H1 (cell line): ENCODE measurements around the gene SSNA1. TPM values are rescaled to one million over a fixed set of nuclear protein-coding genes. Genes with fewer than 3 reads are reported as not detected.

Source experiments
- CTCF ChIA-PET: fragments of 300-600 bp; sonication (Branson Sonifier 250); formaldehyde crosslinking; loops from one replicate; lab custom pipeline; 2021; ENCODE audit not compliant: partially characterized antibody; lab: Charles Lee
- POLR2A ChIA-PET: fragments of 300-600 bp; sonication (Branson Sonifier 250); formaldehyde crosslinking; loops from one replicate; lab custom pipeline; 2021; ENCODE audit warnings: inconsistent platforms; ENCODE audit not compliant: partially characterized antibody; lab: Charles Lee
- DNase-seq, 2 experiments: peaks; one replicate each; pipeline versions ENCODE4 v3.0.0 to v3.0.0-alpha.2; 2010 to 2022; ENCODE audit warnings: low spot score in 2 of 2, low read depth in 1 of 2, mixed read lengths in 1 of 2
- FAIRE-seq: peaks from 2 replicates; lab custom pipeline; 2011; peaks lifted over from hg19 to GRCh38; lab: Jason Lieb, UNC
- H2AFZ ChIP-seq: 2 replicates; pipeline ENCODE4 v1.8.1; 2012; ENCODE audit warnings: low read length, inconsistent platforms
- H2AK5ac ChIP-seq: 2 replicates; pipeline ENCODE4 v1.6.1; 2013; ENCODE audit warnings: low read depth, low read length
- H2BK120ac ChIP-seq: replicated peaks from 2 replicates; pipeline ENCODE3; 2013; ENCODE audit warnings: low read depth, low read length, inconsistent platforms
- H2BK12ac ChIP-seq: 2 replicates; pipeline ENCODE4 v1.6.1; 2013; ENCODE audit warnings: low read depth, low read length
- H2BK15ac ChIP-seq: 2 replicates; pipeline ENCODE4 v1.6.1; 2013; ENCODE audit warnings: low read length
- H2BK20ac ChIP-seq: 2 replicates; pipeline ENCODE4 v1.6.1; 2013; ENCODE audit warnings: low read length
- H2BK5ac ChIP-seq: 2 replicates; pipeline ENCODE4 v1.6.1; 2013; ENCODE audit warnings: low read depth, low read length
- H3K14ac ChIP-seq: 2 replicates; pipeline ENCODE4 v1.6.1; 2013; ENCODE audit warnings: inconsistent platforms; ENCODE audit not compliant: insufficient read length
- H3K18ac ChIP-seq: 2 replicates; pipeline ENCODE4 v1.6.1; 2013; ENCODE audit warnings: low read length; ENCODE audit errors: extremely low read depth
- H3K23ac ChIP-seq: 2 replicates; pipeline ENCODE4 v1.6.1; 2013; ENCODE audit warnings: inconsistent platforms; ENCODE audit not compliant: insufficient read length
- H3K23me2 ChIP-seq: 2 replicates; pipeline ENCODE4 v1.6.1; 2013; ENCODE audit warnings: low read depth, low read length
- H3K27ac ChIP-seq: 2 replicates; pipeline ENCODE4 v1.6.1; 2011; ENCODE audit warnings: low read depth, low read length, inconsistent platforms
- H3K27me3 ChIP-seq, 4 experiments: replicated peaks in 1 of 4; 1 replicate in 1 of 4; 2 replicates in 3 of 4; pipeline versions ENCODE4 v1.6.1 to v1.8.1; 2011 to 2013; ENCODE audit warnings: low read length in 3 of 4, mild to moderate bottlenecking in 3 of 4, inconsistent platforms in 2 of 4, mixed read lengths in 2 of 4, moderate library complexity in 1 of 4; ENCODE audit not compliant: control insufficient read depth in 3 of 4, insufficient read depth in 3 of 4; ENCODE audit errors: extremely low read depth in 1 of 4
- H3K36me3 ChIP-seq, 4 experiments: 2 replicates each; pipeline versions ENCODE4 v1.6.1 to v1.8.1; 2011 to 2013; ENCODE audit warnings: mild to moderate bottlenecking in 4 of 4, low read length in 3 of 4, moderate library complexity in 2 of 4, control low read depth in 1 of 4, inconsistent platforms in 1 of 4; ENCODE audit not compliant: insufficient read depth in 4 of 4, control insufficient read depth in 2 of 4
- H3K4ac ChIP-seq: replicated peaks from 2 replicates; pipeline ENCODE3; 2013; ENCODE audit warnings: low read length, low read depth, mixed read lengths, inconsistent platforms; ENCODE audit not compliant: insufficient read length
- H3K4me1 ChIP-seq, 4 experiments: replicated peaks in 1 of 4; 1 replicate in 1 of 4; 2 replicates in 3 of 4; pipeline versions ENCODE4 v1.6.1 to v1.8.1; 2011 to 2013; ENCODE audit warnings: low read length in 3 of 4, inconsistent platforms in 2 of 4, mixed read lengths in 1 of 4; ENCODE audit not compliant: insufficient read depth in 4 of 4, control insufficient read depth in 3 of 4
- H3K4me2 ChIP-seq, 2 experiments: 2 replicates each; pipeline versions ENCODE4 v1.6.1 to v1.8.1; 2011 to 2013; ENCODE audit warnings: low read depth in 2 of 2, low read length in 2 of 2, control low read depth in 1 of 2, inconsistent platforms in 1 of 2, mild to moderate bottlenecking in 1 of 2; ENCODE audit not compliant: insufficient read depth in 1 of 2
- H3K4me3 ChIP-seq, 4 experiments: fragments of 200-600, 300-600 bp in 1 of 4; sonication (generic), shearing (Covaris generic), sonication (Bioruptor Twin) in 1 of 4; 2 replicates each; pipeline versions ENCODE4 v1.5.1 to v1.8.1; 2011 to 2016; ENCODE audit warnings: low read length in 4 of 4, low read depth in 3 of 4, control low read depth in 2 of 4, inconsistent platforms in 2 of 4, mild to moderate bottlenecking in 2 of 4, mixed read lengths in 1 of 4, moderate library complexity in 1 of 4; ENCODE audit not compliant: insufficient read depth in 2 of 4; ENCODE audit errors: extremely low read depth in 1 of 4
- H3K56ac ChIP-seq: replicated peaks from 2 replicates; pipeline ENCODE3; 2013; ENCODE audit warnings: low read depth, mild to moderate bottlenecking, mixed read lengths, low read length, inconsistent platforms; ENCODE audit not compliant: insufficient read length
- H3K79me1 ChIP-seq: 2 replicates; pipeline ENCODE4 v1.6.1; 2013; ENCODE audit warnings: low read depth, low read length, control low read depth
- H3K79me2 ChIP-seq, 2 experiments: 2 replicates each; pipeline versions ENCODE4 v1.6.1 to v1.8.1; 2012 to 2013; ENCODE audit warnings: low read length in 2 of 2, mild to moderate bottlenecking in 2 of 2, inconsistent platforms in 1 of 2; ENCODE audit not compliant: insufficient read depth in 2 of 2, control insufficient read depth in 1 of 2
- H3K9ac ChIP-seq, 4 experiments: replicated peaks in 1 of 4; 1 replicate in 1 of 4; 2 replicates in 3 of 4; pipeline versions ENCODE4 v1.6.1 to v1.8.1; 2011 to 2013; ENCODE audit warnings: low read depth in 3 of 4, low read length in 3 of 4, control low read depth in 2 of 4, mild to moderate bottlenecking in 2 of 4, moderate library complexity in 2 of 4, inconsistent platforms in 1 of 4; ENCODE audit errors: extremely low read depth in 1 of 4
- H3K9me3 ChIP-seq, 2 experiments: 2 replicates each; pipeline versions ENCODE4 v1.6.1 to v1.8.1; 2012 to 2013; ENCODE audit warnings: mild to moderate bottlenecking in 2 of 2, moderate library complexity in 2 of 2, control low read depth in 1 of 2, inconsistent platforms in 1 of 2, low read depth in 1 of 2, low read length in 1 of 2, mixed read lengths in 1 of 2; ENCODE audit not compliant: insufficient read depth in 2 of 2
- H4K20me1 ChIP-seq, 2 experiments: replicated peaks in 1 of 2; 2 replicates each; pipeline versions ENCODE3 to v1.8.1; 2011 to 2013; ENCODE audit warnings: inconsistent platforms in 2 of 2, low read length in 2 of 2, mild to moderate bottlenecking in 1 of 2; ENCODE audit not compliant: insufficient read depth in 2 of 2, control insufficient read depth in 1 of 2
- H4K5ac ChIP-seq: 2 replicates; pipeline ENCODE4 v1.6.1; 2013; ENCODE audit warnings: low read length, low read depth, mixed read lengths, inconsistent platforms; ENCODE audit not compliant: insufficient read length
- H4K8ac ChIP-seq: 2 replicates; pipeline ENCODE4 v1.8.0; 2013; ENCODE audit warnings: mild to moderate bottlenecking, moderate library complexity, low read length, inconsistent platforms; ENCODE audit not compliant: insufficient read depth; ENCODE audit errors: extremely low read depth
- H4K91ac ChIP-seq: replicated peaks from 2 replicates; pipeline ENCODE3; 2013; ENCODE audit warnings: low read length, mixed read lengths, inconsistent platforms; ENCODE audit not compliant: insufficient read length
- ATF2 ChIP-seq: IDR thresholded peaks from 2 replicates; pipeline ENCODE4 v1.6.1; 2012; ENCODE audit warnings: low read length, inconsistent platforms
- BACH1 ChIP-seq: IDR thresholded peaks from 2 replicates; pipeline ENCODE4 v1.6.1; 2012; ENCODE audit warnings: low read length, improper control_type of control experiment
- BCL11A ChIP-seq, 2 experiments: IDR thresholded peaks; one replicate each; pipeline ENCODE4 v1.6.1; 2011; ENCODE audit warnings: low read depth in 2 of 2, low read length in 2 of 2, mild to moderate bottlenecking in 2 of 2
- EGR1 ChIP-seq: IDR thresholded peaks from 2 replicates; pipeline ENCODE4 v1.6.1; 2011; ENCODE audit warnings: low read depth, low read length, borderline replicate concordance
- FOSL1 ChIP-seq: IDR thresholded peaks from 2 replicates; pipeline ENCODE4 v1.6.1; 2011; ENCODE audit warnings: mild to moderate bottlenecking, low read depth, low read length, moderate library complexity; ENCODE audit not compliant: insufficient read depth
- GABPA ChIP-seq: IDR thresholded peaks from 2 replicates; pipeline ENCODE4 v1.6.1; 2011; ENCODE audit warnings: mild to moderate bottlenecking, low read length, moderate library complexity, borderline replicate concordance; ENCODE audit not compliant: insufficient read depth
- JUN ChIP-seq: IDR thresholded peaks from 2 replicates; pipeline ENCODE4 v1.6.1; 2011; ENCODE audit warnings: low read depth, mild to moderate bottlenecking, improper control_type of control experiment, low read length
- KDM5A ChIP-seq: fragments of 200-600 bp; IDR thresholded peaks from 2 replicates; pipeline ENCODE4 v1.7.1; 2012; ENCODE audit warnings: mild to moderate bottlenecking, low read length, inconsistent platforms, mixed read lengths
- NRF1 ChIP-seq: IDR thresholded peaks from 2 replicates; pipeline ENCODE4 v1.6.1; 2011; ENCODE audit warnings: mild to moderate bottlenecking, low read depth, low read length, improper control_type of control experiment
- SAP30 ChIP-seq: fragments of 300-600 bp; sonication (generic); IDR thresholded peaks from 2 replicates; pipeline ENCODE4 v1.7.1; 2012; ENCODE audit warnings: low read length, moderate library complexity, mild to moderate bottlenecking, inconsistent platforms; ENCODE audit not compliant: insufficient read depth, insufficient replicate concordance
- SRF ChIP-seq: IDR thresholded peaks from 2 replicates; pipeline ENCODE4 v1.6.1; 2011; ENCODE audit warnings: mild to moderate bottlenecking, low read depth, low read length, moderate library complexity
- TEAD4 ChIP-seq: IDR thresholded peaks from 2 replicates; pipeline ENCODE4 v1.6.1; 2012; ENCODE audit warnings: low read depth, low read length, inconsistent platforms, mixed read lengths
- WGBS, 2 experiments: shearing (Covaris generic) in 1 of 2; methylation state at CpG; one replicate each; pipeline versions ENCODE4 v1.1.6 to v1.1.7; 2013 to 2015; ENCODE audit warnings: low lambda C conversion rate in 2 of 2, mixed read lengths in 2 of 2, inconsistent platforms in 1 of 2, low coverage in 1 of 2, missing lambda C conversion rate in 1 of 2; ENCODE audit not compliant: insufficient replicate concordance in 2 of 2, insufficient coverage in 1 of 2, insufficient read length in 1 of 2; ENCODE audit errors: extremely low coverage in 1 of 2, missing lambda C conversion rate in 1 of 2; 5-methylcytosine and 5-hydroxymethylcytosine counted together
- polyA plus RNA-seq, 7 experiments: library from polyadenylated mRNA; depleted of rRNA in 3 of 7; stranded (reverse) in 5 of 7; unstranded in 2 of 7; fragments of >200 nt in 5 of 7; fragments of 200-250 nt in 2 of 7; gene quantifications; 1 replicate in 5 of 7; 2 replicates in 1 of 7; 4 replicates in 1 of 7; pipeline versions ENCODE4 v1.2.1 to v1.2.3, GENCODE V29; 2011 to 2013; ENCODE audit warnings: missing spikeins in 2 of 7, mixed read lengths in 2 of 7
- total RNA-seq: library from RNA; stranded (reverse); fragmentation: NEBNext Ultra II Directional; extraction: Animal tissue kit (Norgen Biotek cat#: 25700); gene quantifications from 2 replicates; pipeline ENCODE4 v1.2.1, GENCODE V29; 2021

The SSNA1 gene
- total and polyA plus RNA-seq, 2 of the 8 experiments (the other 6 are each of a cell fraction or from before 2014, with no cell fraction given), result 87.3 to 157 TPM

GRCh38 chr9:137232101-137232500 is 43.6 kb downstream of the SSNA1 start:
- CTCF ChIA-PET, result interaction anchor here (0.6 to 20.2 kb wide), 2 partner anchors 39 to 114 kb away, joined by 3 to 204 read pairs; partner anchors contain the start of genes ANAPC2 and SSNA1
- Histone ChIP-seq H2BK12ac (no peak overlapping the region), H2BK15ac (no peak overlapping the region), H4K91ac (no peak overlapping the region), H3K4me3 (no peak overlapping the region), H4K8ac (peak overlapping the region; percentile 68), H2AFZ (no peak overlapping the region), H2AK5ac (no peak overlapping the region), H3K4me1 (peaks cover 0 to 19% (median 8%) of the 10 kb centered on the region in 4 experiments; a peak in 6 of 7 replicates), H3K23ac (no peak overlapping the region), H3K9me3 (no peaks in the 10 kb centered on the region), H3K9ac (no peak overlapping the region), H3K79me2 (no peaks in the 10 kb centered on the region), H3K4me2 (no peak overlapping the region), H3K56ac (no peak overlapping the region), H3K79me1 (no peaks in the 10 kb centered on the region), H4K20me1 (peaks cover 0 to 1% of the 10 kb centered on the region in 2 experiments), H2BK5ac (no peak overlapping the region), H3K14ac (no peak overlapping the region), H3K27ac (no peak overlapping the region), H3K27me3 (no peaks in the 10 kb centered on the region; a peak in 1 of 7 replicates), H3K18ac (no peak overlapping the region), H3K23me2 (no peaks in the 10 kb centered on the region), H4K5ac (no peak overlapping the region), H3K36me3 (no peaks in the 10 kb centered on the region), H3K4ac (no peak overlapping the region), H2BK120ac (no peak overlapping the region), H2BK20ac (no peak overlapping the region)
- 86% methylated on average over 10 of the region's 10 CpGs; no CpG with 5 or more reads in 1 of the 2 experiments for WGBS, 2 experiments
- DNase-seq (no peak), FAIRE-seq (no peak)
- POLR2A ChIA-PET, result interaction anchor here (1.2 to 69.9 kb wide), 2 partner anchors 10 to 25 kb away, joined by 3 to 1462 read pairs; partner anchors contain the start of genes NELFB, STPG3, TOR4A and TUBB4B
- TF ChIP-seq TEAD4, result no peak
- no peak for TF ChIP-seq BACH1
- no peak for TF ChIP-seq GABPA
- no peak for TF ChIP-seq EGR1
- no peak for TF ChIP-seq JUN
- no peak for TF ChIP-seq SRF
- TF ChIP-seq ATF2, result no peak
- TF ChIP-seq NRF1, result no peak
- no peak for TF ChIP-seq BCL11A (IDR thresholded peaks at IDR 0.05; ENCODE audit: low read depth in 2 of 2, low read length in 2 of 2)
- TF ChIP-seq FOSL1, result no peak
- TF ChIP-seq SAP30, result no peak
- TF ChIP-seq KDM5A, result no peak
